GM12878 (cell line): ENCODE data around the gene SLITRK6. TPM values are rescaled to one million over a fixed set of nuclear protein-coding genes. Genes with fewer than 3 reads are reported as not detected.

ENCODE experiments used
- ATAC-seq: fragments of 200-7000 bp; cut with Tn5 transposase; 3 replicates; pipeline ENCODE4 v1.9.1; 2020; ENCODE audit warnings: mild to moderate bottlenecking, moderate library complexity
- BruUV-seq: library from RNA; stranded (reverse); fragments of 400-500 nt; replicated peaks from 2 replicates; lab custom pipeline; 2021; lab: Mats Ljungman, UMichigan
- CTCF ChIA-PET: fragments of 300-600 bp; sonication (Branson Sonifier 250); formaldehyde crosslinking; extraction: SDS; loops from one replicate; lab custom pipeline; 2021; ENCODE audit warnings: inconsistent platforms; lab: Yijun Ruan, JAX
- POLR2A ChIA-PET: fragments of 350-600 bp; formaldehyde crosslinking; extraction: SDS; loops from one replicate; lab custom pipeline; 2021; ENCODE audit warnings: inconsistent platforms; lab: Charles Lee
- RAD21 ChIA-PET: fragments of 300-600 bp; sonication (Branson Sonifier 250); formaldehyde crosslinking; loops from one replicate; lab custom pipeline; 2023; ENCODE audit warnings: antibody characterized with exemption; ENCODE audit not compliant: unreplicated experiment; lab: Charles Lee
- SMC1A ChIA-PET: fragments of 300-600 bp; sonication (Branson Sonifier 250); formaldehyde crosslinking; loops from one replicate; lab custom pipeline; 2023; ENCODE audit not compliant: unreplicated experiment, uncharacterized antibody; lab: Charles Lee
- DNase-seq: peaks from one replicate; pipeline ENCODE4 v3.0.0-alpha.2; 2011; ENCODE audit warnings: low read depth, low spot score
- FAIRE-seq: peaks from 3 replicates; lab custom pipeline; 2011; peaks lifted over from hg19 to GRCh38; lab: Jason Lieb, UNC
- H2AFZ ChIP-seq: 2 replicates; pipeline ENCODE4 v1.6.0; 2011; ENCODE audit warnings: low read depth, low read length, control low read depth; ENCODE audit not compliant: control insufficient read depth
- H3K27ac ChIP-seq: 2 replicates; pipeline ENCODE4 v1.5.1; 2011; ENCODE audit warnings: control low read depth; ENCODE audit not compliant: control insufficient read depth, insufficient read depth
- H3K27me3 ChIP-seq, 2 experiments: replicated peaks in 1 of 2; 2 replicates each; pipeline versions ENCODE4 v1.6.0 to v1.6.1; 2011; ENCODE audit warnings: low read length in 1 of 2; ENCODE audit not compliant: control insufficient read depth in 2 of 2, insufficient read depth in 2 of 2
- H3K36me3 ChIP-seq, 2 experiments: 2 replicates each; pipeline ENCODE4 v1.5.1; 2011; ENCODE audit warnings: low read length in 1 of 2; ENCODE audit not compliant: control insufficient read depth in 2 of 2, insufficient read depth in 2 of 2
- H3K4me1 ChIP-seq: 2 replicates; pipeline ENCODE4 v1.6.1; 2011; ENCODE audit warnings: mild to moderate bottlenecking, low read length, moderate library complexity, mixed read lengths; ENCODE audit not compliant: control insufficient read depth, insufficient read depth
- H3K4me2 ChIP-seq: 2 replicates; pipeline ENCODE4 v1.6.0; 2011; ENCODE audit warnings: control low read depth; ENCODE audit not compliant: control insufficient read depth, insufficient read depth
- H3K4me3 ChIP-seq: fragments of 200-600 bp; sonication (generic); 2 replicates; pipeline ENCODE4 v1.5.1; 2016
- H3K79me2 ChIP-seq: 2 replicates; pipeline ENCODE4 v1.6.0; 2011; ENCODE audit warnings: low read length; ENCODE audit not compliant: control insufficient read depth, insufficient read depth
- H3K9ac ChIP-seq: 2 replicates; pipeline ENCODE4 v1.8.0; 2011; ENCODE audit warnings: low read length, control low read depth, mixed read lengths; ENCODE audit not compliant: control insufficient read depth, insufficient read depth
- H3K9me3 ChIP-seq: replicated peaks from 3 replicates; pipeline ENCODE4 v1.5.1; 2011; ENCODE audit warnings: mild to moderate bottlenecking, low read length; ENCODE audit not compliant: control insufficient read depth, insufficient read depth
- H4K20me1 ChIP-seq: 2 replicates; pipeline ENCODE4 v1.6.0; 2011; ENCODE audit not compliant: control insufficient read depth, insufficient read depth
- ASH2L ChIP-seq: fragments of 300-600, 200-600 bp; sonication (generic); IDR thresholded peaks from 2 replicates; pipeline ENCODE4 v1.6.1; 2017; ENCODE audit warnings: low read depth, mild to moderate bottlenecking, borderline replicate concordance
- HDAC2 ChIP-seq: fragments of 200-600 bp; sonication (generic); IDR thresholded peaks from 2 replicates; pipeline ENCODE4 v1.6.1; 2017
- KLF5 ChIP-seq: fragments of 450-650 bp; IDR thresholded peaks from 2 replicates; pipeline ENCODE4 v1.6.1; 2014; ENCODE audit warnings: mild to moderate bottlenecking; ENCODE audit not compliant: partially characterized antibody
- MLLT1 ChIP-seq: fragments of 450-650 bp; IDR thresholded peaks from 2 replicates; pipeline ENCODE4 v1.6.1; 2016; ENCODE audit warnings: mild to moderate bottlenecking
- RFX5 ChIP-seq: IDR thresholded peaks from 2 replicates; pipeline ENCODE4 v1.6.1; 2011; ENCODE audit warnings: low read depth, low read length, improper control_type of control experiment
- SMARCA5 ChIP-seq: fragments of 450-650 bp; IDR thresholded peaks from 2 replicates; pipeline ENCODE4 v1.6.1; 2017; ENCODE audit warnings: mild to moderate bottlenecking
- USF1 ChIP-seq: IDR thresholded peaks from 2 replicates; pipeline ENCODE4 v1.6.1; 2011; ENCODE audit warnings: borderline replicate concordance, low read depth, mild to moderate bottlenecking, moderate library complexity, mixed read lengths, low read length; ENCODE audit not compliant: insufficient read depth; ENCODE audit errors: extremely low read length
- ZNF687 ChIP-seq: fragments of 450-650 bp; IDR thresholded peaks from 2 replicates; pipeline ENCODE4 v1.6.1; 2017; ENCODE audit warnings: mild to moderate bottlenecking, moderate library complexity
- WGBS: methylation state at CpG from one replicate; pipeline ENCODE4 v1.1.6; 2016; ENCODE audit warnings: low lambda C conversion rate; ENCODE audit not compliant: insufficient replicate concordance, insufficient coverage; ENCODE audit errors: missing lambda C conversion rate; 5-methylcytosine and 5-hydroxymethylcytosine counted together
- in situ Hi-C: fragments of 300-500 bp; cut with MboI; formaldehyde crosslinking; loops from 9 replicates; pipeline ENCODE4 v1.14.3; 2018; ENCODE audit warnings: mixed read lengths
- intact Hi-C: fragments of 100-400 bp; cut with micrococcal nuclease; formaldehyde crosslinking; loops from one replicate; pipeline ENCODE4 v1.14.2; 2022; ENCODE audit not compliant: unreplicated experiment
- polyA plus RNA-seq, 11 experiments: library from polyadenylated mRNA; depleted of rRNA in 4 of 11; unstranded in 6 of 11; stranded (reverse) in 5 of 11; fragments of >200 nt; fragmentation: Nextera tagmentation in 4 of 11; fragmentation: Illumina TruSeq in 1 of 11; extraction: Ambion mirVana in 4 of 11; extraction: Trizol in 1 of 11; gene quantifications; 1 replicate in 1 of 11; 2 replicates in 10 of 11; pipeline versions ENCODE4 v1.2.1 to v1.2.3, GENCODE V29; 2011 to 2016; ENCODE audit warnings: inconsistent platforms in 2 of 11, missing spikeins in 2 of 11, low read depth in 1 of 11
- total RNA-seq, 4 experiments: library from RNA; depleted of rRNA in 3 of 4; stranded (reverse); fragments of >200 nt in 3 of 4; fragmentation: Illumina TruSeq in 1 of 4; extraction: Trizol in 1 of 4; gene quantifications; 2 replicates each; pipeline versions ENCODE4 v1.2.1 to v1.2.3, GENCODE V29; 2013 to 2021
- TF ChIP-seq, protein P1 (sequence below): fragments of 450-650 bp; IDR thresholded peaks from 2 replicates; pipeline ENCODE4 v1.6.1; 2017; ENCODE audit warnings: mild to moderate bottlenecking, low read depth, inconsistent platforms; ENCODE audit not compliant: poor library complexity, severe bottlenecking

SLITRK6 gene
- total and polyA plus RNA-seq, 10 of the 15 experiments (the other 5 are each of a cell fraction or from before 2014, with no cell fraction given), result not detected

DNA sequence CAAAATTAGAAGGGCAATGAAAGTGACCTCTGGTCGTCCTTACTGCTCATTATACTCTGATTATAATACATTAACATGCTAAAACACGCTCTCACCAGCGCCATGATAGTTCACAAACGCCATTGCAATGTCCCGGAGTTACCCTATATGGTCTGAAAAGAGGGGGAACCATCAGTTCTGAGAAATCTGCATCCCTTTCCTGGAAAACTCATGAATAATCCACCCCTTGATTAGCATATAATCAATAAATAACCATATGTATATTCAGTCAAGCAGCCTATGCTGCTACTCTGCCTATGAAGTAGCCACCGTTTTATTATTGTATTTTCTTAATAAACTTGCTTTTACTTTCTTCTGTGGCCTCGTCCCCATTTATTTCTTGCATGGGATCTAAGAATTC is 24.6 kb upstream of the SLITRK6 start (continued):
- TF ChIP-seq, protein P1, sequence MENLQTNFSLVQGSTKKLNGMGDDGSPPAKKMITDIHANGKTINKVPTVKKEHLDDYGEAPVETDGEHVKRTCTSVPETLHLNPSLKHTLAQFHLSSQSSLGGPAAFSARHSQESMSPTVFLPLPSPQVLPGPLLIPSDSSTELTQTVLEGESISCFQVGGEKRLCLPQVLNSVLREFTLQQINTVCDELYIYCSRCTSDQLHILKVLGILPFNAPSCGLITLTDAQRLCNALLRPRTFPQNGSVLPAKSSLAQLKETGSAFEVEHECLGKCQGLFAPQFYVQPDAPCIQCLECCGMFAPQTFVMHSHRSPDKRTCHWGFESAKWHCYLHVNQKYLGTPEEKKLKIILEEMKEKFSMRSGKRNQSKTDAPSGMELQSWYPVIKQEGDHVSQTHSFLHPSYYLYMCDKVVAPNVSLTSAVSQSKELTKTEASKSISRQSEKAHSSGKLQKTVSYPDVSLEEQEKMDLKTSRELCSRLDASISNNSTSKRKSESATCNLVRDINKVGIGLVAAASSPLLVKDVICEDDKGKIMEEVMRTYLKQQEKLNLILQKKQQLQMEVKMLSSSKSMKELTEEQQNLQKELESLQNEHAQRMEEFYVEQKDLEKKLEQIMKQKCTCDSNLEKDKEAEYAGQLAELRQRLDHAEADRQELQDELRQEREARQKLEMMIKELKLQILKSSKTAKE, result no peak
- no peak for TF ChIP-seq SMARCA5
- TF ChIP-seq USF1, result no peak
- TF ChIP-seq, all 136 proteins: peak for 0

DNA sequence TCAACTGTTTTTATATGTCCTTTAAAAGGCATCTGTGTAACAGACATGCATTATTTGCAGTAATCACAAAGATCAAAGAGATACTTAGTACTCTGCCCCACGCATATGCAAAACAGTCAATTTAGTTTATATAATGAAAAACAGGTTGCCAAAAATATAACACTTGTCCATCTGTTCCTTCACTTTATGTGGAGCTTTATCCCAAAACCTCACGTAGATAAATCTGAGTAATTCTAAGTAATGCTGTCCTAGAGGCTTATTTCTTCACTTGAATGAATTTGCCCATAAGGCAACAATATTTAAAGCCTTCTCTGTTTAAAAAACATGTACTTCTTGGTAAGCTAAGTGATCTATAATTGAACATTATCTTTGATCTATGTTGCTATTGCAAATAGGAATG is 20.3 kb upstream of the SLITRK6 start:
- H4K20me1 ChIP-seq, result no peaks in the 10 kb centered on the region
- no peak overlapping the region for H3K4me3 ChIP-seq
- H3K9ac ChIP-seq, result no peak overlapping the region
- 18% methylated on average over 2 of the region's 2 CpGs for WGBS
- CTCF ChIA-PET, result interaction anchor here (0.6 to 1.1 kb wide), 2 partner anchors 21 to 820 kb away, joined by 3 read pairs; partner anchors contain the start of gene SLITRK6
- BruUV-seq, result no TSS peak
- RAD21 ChIA-PET, result no interaction called here
- SMC1A ChIA-PET, result interaction anchor here (1.6 kb wide), 1 partner anchor 8 kb away, joined by 3 read pairs; no protein-coding TSS in a partner anchor
- POLR2A ChIA-PET, result no interaction called here
- TF ChIP-seq ASH2L, result no peak
- no peak for TF ChIP-seq ZNF687
- TF ChIP-seq RFX5, result no peak
- TF ChIP-seq KLF5, result no peak
- TF ChIP-seq MLLT1, result no peak
- no peak for TF ChIP-seq HDAC2
- no peaks in the 10 kb centered on the region for H3K9me3 ChIP-seq
- no peak for DNase-seq
- H2AFZ ChIP-seq, result no peak overlapping the region
- H3K4me1 ChIP-seq, result no peaks in the 10 kb centered on the region
- no peaks in the 10 kb centered on the region for H3K79me2 ChIP-seq
- no peak for FAIRE-seq
- H3K27ac ChIP-seq, result no peak overlapping the region
- H3K4me2 ChIP-seq, result no peak overlapping the region
- ATAC-seq, result no peak
- in situ Hi-C loops (no loop called here), intact Hi-C loops (no loop called here)
- no peaks in the 10 kb centered on the region for H3K36me3 ChIP-seq
- H3K27me3 ChIP-seq, result no peaks in the 10 kb centered on the region
